ENCODE results near the gene FADS6.

FADS6 gene

DNA sequence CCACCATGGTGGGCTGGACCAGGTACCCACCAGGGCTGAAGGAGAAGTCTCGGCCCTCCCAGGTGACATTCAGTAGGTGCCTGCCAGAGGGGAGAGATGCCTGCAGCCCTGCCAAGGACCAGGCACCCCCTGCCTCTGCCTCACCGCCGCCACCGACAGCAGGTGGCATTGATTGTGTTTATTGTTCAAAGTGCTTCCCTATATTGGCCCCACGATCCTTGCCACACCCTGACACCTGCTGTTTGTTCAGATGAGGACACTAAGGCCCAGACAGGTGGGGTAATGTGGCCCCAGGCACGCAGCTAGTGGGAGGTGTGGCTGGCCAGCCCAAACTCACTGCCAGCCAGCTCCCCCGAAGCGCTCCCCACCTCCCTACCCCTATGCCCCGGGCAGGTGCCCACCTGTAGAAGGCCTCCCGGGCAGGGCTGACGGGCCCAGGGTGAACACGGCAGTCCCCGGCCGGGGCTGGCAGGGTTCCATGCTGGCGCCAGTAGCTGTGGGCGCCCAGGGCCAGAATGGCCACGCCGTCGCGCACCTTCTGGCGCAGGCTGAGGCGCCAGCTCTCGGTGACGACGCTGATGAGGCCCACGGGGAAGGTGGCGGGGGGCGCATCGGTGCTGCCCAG is 41.7 kb downstream of the FADS6 start:
- no peak for DNase-seq

DNA sequence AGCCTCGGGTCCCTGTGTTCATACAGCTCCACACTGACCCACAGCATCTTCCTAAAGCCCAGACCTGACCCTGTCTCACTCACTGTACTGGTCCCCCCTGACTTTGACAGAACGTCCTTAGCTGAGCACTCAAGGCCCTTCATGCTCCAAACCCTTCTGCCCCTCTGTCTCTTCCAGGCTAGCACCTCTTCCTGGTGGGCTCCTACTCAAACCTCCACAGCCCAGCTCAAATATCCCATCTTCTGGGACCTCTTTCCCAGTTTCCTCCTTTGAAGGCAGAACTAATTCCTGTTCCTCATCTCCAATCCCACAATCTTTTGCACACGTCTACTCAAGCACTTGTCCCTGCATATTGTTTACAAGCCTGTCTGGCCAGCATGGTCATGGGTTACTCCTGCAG is 42.5 kb downstream of the FADS6 start:
- DNase-seq: no peak

DNA sequence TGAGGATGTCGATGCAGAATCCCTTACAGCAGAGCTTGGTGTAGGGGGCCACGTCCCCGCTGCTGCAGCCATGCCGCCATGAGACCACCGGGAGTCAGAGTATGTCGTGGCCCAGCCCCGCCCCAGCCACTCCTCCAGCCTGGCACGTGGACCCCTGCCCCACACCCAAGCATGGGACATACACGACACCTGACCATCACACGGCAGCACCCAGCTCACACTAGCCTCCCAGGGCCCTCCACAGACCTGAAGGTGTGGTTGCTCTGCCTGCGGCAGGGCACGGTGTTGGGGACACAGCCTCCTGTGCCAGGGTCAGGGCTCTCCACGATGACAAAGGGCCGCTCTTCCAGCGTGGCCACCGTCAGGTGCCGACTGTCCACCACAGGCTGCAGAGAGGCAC is 43.1 kb downstream of the FADS6 start:
- DNase-seq: no peak

DNA sequence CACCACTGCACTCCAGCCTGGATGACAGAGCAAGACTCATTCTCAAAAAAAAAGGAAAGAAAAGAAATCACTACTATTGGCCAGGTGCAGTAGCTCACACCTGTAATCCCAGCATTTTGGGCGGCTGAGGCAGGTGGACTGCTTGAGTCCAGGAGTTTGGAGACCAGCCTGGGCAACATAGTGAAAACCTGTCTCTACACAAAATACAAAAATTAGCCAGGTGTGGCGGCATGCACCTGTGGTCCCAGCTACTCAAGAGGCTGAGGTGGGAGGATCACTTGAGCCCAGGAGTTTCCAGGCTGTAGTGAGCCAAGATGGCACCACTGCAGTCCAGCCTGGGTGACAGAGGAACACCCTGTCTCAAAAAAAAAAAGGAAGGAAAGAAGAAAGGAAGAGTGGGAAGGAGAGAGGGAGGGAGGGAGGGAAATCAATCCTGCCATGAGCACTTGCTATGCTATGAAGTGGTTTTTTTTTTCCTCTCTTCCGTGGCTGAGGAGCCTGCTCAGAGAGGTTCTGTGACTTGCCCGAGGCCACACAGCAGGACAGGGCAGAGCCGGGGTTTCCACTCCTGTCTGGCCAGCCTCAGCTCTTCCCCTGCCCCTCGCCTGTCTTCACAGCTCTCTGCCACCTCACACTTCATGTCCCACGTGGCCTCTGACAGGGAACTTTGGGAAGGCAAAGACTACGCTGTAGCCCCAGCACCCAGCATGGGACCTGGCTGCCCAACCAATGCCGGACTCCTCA is 44.6 kb downstream of the FADS6 start:
- no peak for DNase-seq

DNA sequence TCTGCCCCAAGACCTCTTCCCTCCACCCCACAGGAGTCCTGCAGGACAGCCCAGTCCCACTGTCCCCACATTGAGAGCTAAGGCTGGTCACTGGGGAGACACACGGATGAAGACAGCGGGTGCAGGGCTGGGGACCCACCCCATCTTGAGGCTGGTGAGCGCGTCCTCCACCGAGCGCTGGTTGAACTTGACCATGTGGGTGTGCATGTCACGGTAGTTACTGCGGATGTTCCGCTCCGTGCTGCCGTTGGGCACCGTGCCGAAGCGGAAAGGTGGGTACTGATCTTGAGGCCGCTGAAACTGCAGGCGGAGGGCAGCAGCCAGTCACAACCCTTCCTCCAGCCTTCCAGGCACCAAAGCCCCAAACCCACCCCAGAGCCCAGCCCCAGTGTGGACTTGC is 46.8 kb downstream of the FADS6 start:
- no peak for DNase-seq

DNA sequence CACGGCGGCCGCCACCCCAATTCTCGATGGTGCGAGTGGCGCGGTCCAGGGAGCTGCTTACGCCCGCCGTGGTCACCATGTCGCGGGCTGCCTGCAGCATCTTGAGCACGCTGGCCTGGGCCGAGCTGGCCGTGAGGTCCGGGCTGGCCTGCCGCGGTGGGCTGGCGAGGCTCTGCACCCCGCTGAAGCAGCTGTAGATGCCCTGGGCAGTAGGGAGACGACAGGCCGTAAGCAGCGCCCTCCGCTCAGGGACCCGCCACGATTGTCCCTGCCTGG is 50.1 kb downstream of the FADS6 start:
- no peak for DNase-seq

GRCh38 chr17:74842599-74843351 is 50.7 kb downstream of the FADS6 start:
- no peak for DNase-seq

- DNase-seq: no peak
Observed at GRCh38 chr17:74842146-74842598, 51.3 kb downstream of the FADS6 start.

DNA sequence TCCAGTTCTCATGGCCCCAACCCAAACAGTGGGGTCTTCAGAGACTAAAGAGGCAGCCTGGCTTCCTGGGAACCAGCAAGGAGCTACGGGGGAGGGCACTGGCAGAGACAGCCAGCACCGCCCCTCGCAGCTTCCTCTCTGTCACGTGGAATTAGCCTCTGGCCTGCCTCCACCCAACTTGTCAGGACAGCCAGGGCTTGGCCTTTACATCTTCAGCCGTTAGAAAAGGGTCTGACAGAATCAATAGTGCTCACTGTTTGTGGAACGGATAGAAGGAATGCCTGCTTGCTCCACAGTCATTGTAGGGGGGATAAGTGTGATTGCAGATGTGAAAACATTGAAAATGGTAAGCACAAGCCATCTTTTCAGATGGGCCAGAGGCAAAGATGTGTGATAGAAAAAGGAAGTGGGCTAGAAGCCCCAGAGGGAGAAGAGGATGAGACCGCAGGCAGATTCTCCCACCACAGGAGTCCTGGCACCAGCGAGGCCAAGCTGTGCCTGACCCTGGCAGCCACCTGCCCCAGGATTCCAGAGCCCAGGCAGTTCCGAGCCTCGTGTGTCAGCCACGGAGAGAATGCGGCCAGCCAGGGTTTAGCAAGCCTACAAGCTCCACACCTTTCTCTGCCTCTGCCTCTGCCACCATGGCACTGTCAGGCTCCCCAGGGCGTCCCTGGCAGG is 52.3 kb downstream of the FADS6 start:
- no peak for DNase-seq

DNA sequence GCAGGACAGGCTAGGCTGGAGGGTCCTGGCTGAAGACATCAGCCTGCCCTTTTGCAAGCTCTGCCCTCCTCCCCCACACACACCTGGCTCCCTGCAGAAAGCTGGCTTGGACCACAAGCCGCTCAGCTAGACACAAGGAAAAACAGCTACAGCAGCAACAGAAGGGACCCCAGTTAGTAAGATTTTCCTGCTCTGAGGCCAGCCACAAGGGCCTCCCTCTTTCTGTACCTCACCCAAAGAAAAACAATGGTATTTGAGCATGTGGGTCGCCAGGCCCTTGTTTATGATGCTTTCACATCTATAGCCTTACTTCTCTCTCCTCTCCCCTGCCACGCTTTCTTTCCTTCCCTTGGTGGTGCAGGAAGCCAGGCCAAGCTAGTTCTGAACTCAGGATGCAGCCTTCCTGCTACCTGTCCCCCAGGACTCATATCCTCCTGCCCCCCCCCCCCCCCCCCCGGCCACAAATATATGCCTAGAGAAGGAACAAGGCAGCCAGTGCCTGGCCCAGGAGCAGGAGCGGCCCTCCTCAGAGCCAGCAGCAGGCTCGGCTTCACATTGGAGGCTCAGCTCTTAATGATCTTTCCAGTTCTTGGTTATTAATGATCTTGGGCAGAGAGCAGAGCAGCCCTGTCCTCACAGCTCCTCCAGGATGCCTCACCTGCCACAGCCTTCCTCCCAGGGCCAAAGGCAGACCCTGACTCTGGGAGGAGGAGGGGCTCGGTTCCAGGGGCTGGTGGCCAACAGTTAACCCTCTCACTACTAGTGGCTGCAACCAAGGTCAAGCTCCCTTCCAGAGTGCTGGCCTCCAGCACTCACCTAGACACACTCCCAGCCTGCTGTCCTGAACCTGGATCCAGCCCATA is 53.2 kb downstream of the FADS6 start:
- DNase-seq: no peak

GRCh38 chr17:74838274-74838673 is 55.2 kb downstream of the FADS6 start:
- no peak for DNase-seq

DNA sequence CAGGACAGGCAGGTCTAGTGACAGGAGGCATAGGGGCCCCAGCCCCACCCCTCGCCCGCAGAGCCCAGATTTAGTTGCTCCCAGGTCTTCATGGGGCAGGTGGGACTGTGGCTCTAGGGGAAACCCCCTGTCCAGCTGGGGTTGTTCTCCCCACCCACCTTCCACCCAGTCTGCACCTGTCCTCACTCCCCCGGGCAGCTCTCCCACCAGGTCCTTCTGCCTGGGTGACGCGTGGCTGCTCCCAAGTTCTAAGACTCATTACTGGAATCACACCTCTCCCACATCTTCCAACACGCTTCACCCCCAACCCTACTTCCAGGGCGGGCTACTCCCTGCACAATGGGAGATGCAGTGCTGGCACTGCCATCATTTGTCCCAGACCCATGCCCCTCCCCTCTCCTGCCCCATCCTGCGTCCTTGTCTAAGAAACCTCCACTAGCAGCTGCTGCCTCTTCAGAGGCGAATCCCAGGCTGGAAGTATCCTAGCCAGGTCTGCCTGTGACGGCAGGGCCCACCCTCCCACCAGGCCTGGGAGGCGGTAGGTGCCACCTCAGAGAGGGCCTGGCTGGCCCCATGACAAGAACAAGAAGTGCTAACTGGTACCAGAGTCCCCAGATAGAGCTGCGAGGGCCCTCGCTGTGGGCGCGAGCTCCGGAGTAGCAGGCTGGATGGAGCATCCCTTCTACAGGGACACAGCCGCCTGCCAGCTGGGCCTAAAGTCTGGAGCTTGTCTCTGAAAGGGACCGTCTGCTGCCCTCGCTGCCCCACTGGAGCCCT is 56.6 kb downstream of the FADS6 start:
- no peak for DNase-seq

GRCh38 chr17:74836191-74836590 is 57.2 kb downstream of the FADS6 start:
- no peak for DNase-seq

GRCh38 chr17:74833501-74834377 is 59.7 kb downstream of the FADS6 start:
- DNase-seq: no peak

DNA sequence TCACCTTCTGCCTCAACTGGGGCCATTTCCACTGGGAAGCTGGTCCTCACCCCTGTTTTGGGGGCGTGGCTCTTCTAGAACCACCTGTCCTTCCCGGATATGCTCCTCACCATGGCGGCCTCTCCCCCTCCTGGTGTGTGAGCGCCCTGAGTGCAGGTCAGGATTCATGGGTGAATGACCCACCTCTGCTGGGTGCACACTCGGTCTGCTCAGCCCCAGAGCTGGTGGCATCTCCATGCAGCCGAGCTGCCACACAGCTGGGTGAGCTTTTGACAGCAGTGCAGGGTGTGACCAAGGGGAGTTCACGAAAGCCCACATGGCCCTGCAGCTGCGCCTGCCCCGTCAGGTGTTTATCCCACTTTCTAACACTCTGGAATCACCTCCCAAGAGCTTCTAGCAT is 61.0 kb downstream of the FADS6 start:
- no peak for DNase-seq

DNA sequence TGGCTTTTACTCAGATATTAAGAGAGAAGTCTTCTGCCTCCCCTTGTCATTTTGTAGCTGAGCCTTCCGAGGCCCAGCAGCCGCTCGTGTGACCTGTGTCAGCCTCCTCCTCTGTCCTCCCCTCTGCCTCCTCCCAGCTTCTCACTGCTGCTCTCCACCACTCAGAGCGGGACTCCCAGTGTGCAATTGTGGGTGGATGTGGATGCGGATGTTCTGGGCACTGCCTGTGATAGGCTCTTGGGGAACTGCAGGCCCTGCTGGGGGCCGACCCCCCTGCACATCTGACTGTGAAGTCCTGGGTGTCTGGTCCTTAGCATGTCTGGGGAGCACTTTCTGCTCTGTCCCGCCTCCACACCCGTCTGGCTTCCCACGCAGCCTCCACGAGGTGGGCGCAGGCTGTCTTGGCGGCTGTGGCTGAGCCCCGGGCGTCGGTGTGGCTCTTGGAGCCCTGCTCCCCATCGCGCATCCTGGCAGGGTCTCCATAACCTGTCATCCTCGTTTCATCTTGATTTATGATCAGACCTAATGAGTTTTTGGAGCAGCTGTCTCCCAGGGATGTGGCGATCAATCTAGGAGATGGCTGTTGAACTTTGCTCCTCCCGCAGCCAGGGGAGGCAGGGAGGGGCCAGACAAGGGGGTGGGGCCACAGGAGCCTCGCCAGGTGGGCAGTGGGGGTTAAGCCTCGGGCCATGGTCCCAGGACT is 61.8 kb downstream of the FADS6 start:
- DNase-seq: no peak

- no peak for DNase-seq
Observed at GRCh38 chr17:74830861-74831260, 62.6 kb downstream of the FADS6 start.

- DNase-seq: no peak
Observed at GRCh38 chr17:74827800-74828199, 65.6 kb downstream of the FADS6 start.
